ENCODE data around the gene MAGT1. TPM values are rescaled to one million over a fixed set of nuclear protein-coding genes. Genes with fewer than 3 reads are reported as not detected.
"Not testable (repeated sequence)": the region's sequence is repeated elsewhere in the genome, so short reads cannot be mapped to it uniquely, and the experiment has no call there.

The MAGT1 gene
- total RNA-seq (10 to 100 TPM; 44.0 to 45.2 TPM), polyA plus RNA-seq (55.0 TPM)

- H3K9me3 ChIP-seq (ENCODE audit: low read length) = no peaks in the 10 kb centered on the region
- peaks cover 12% of the 10 kb centered on the region for H3K4me1 ChIP-seq (ENCODE audit: insufficient read depth, low read length)
- Mint-ChIP-seq H3K9me3 (no peaks in the 10 kb centered on the region), H3K27ac (peak within 1 kb of the TSS; percentile 97 to 100 (median 99)), H3K4me1 (peaks cover 30 to 42% (median 36%) of the 10 kb centered on the region in 3 donors), H3K36me3 (peaks cover 0 to 17% (median 0%) of the 10 kb centered on the region in 3 donors), H3K4me3 (peak within 1 kb of the TSS; percentile 90 to 98 (median 95)), H3K27me3 (peaks cover 0 to 2% of the 10 kb centered on the region in 2 donors)
- H3K27ac ChIP-seq (ENCODE audit: low read depth, low read length) = peak within 1 kb of the TSS; percentile 89
- H3K4me3 ChIP-seq (ENCODE audit: low read length) = peak within 1 kb of the TSS; percentile 68
- POLR2A ChIA-PET = interaction anchor here (0.6 to 1.7 kb wide), 3 partner anchors 16 to 1722 kb away, joined by 3 to 6 read pairs (median 3); partner anchors contain the start of gene ATP7A
- DNase-seq = peak; percentile 80 to 97 (median 91)
- H3K27me3 ChIP-seq (ENCODE audit: insufficient read depth, low read length, poor library complexity, severe bottlenecking) = no peaks in the 10 kb centered on the region
- CTCF ChIA-PET = interaction anchor here (0.9 to 2.8 kb wide), 3 partner anchors 15 to 130 kb away, joined by 3 to 12 read pairs (median 6); partner anchors contain the start of gene ATP7A
- no peaks in the 10 kb centered on the region for H3K36me3 ChIP-seq (ENCODE audit: insufficient read depth, low read length)
These were observed at the start of gene MAGT1 for GRCh38 chrX:77894921-77895886. Gene MAGT1 (minus strand): TSS chrX:77895435. CDS start chrX:77895410, 25 bp downstream.

- H3K27me3 Mint-ChIP-seq; H3K4me3 Mint-ChIP-seq; H3K9me3 ChIP-seq (ENCODE audit: low read length); H3K36me3 Mint-ChIP-seq; H3K27me3 ChIP-seq (ENCODE audit: insufficient read depth, low read length, poor library complexity, severe bottlenecking); CTCF ChIA-PET; H3K27ac ChIP-seq (ENCODE audit: low read depth, low read length); H3K4me1 ChIP-seq (ENCODE audit: insufficient read depth, low read length); H3K36me3 ChIP-seq (ENCODE audit: insufficient read depth, low read length); POLR2A ChIA-PET; H3K4me3 ChIP-seq (ENCODE audit: low read length); H3K4me1 Mint-ChIP-seq; DNase-seq; H3K9me3 Mint-ChIP-seq; H3K27ac Mint-ChIP-seq: not testable (repeated sequence)
These were observed 49.8 kb upstream of the MAGT1 start for GRCh38 chrX:77945031-77945430.

DNA sequence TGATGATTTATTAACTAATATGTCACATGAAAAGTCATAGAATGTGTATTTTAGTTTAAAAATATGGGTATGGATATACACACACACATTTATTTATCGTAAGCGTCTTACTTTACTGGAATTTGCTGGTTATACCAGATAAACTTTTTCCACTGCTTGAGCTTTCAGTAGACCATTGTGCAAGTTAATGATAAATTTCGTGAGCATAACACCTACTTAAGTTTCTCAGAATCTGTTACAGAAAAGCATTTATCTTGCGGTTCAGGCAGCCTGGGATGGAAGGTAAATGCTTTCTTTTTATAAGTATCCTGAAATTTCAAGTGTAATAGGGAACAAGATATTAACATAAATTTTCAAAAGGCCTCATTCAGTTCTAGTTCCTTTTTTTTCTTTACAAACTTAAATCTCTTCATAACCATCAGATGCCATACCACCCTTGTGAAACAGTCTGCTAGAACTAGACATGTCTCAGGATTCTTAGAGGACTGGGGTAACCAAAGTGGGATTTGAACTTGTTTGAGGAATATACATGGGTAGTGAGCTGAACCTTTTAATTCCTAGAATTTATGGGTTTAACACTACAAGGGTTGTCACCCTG, 42.9 kb upstream of the MAGT1 start:
- Mint-ChIP-seq H3K9me3 (no peaks in the 10 kb centered on the region), H3K27me3 (no peaks in the 10 kb centered on the region), H3K27ac (no peak overlapping the region), H3K4me1 (peaks cover 2 to 13% (median 2%) of the 10 kb centered on the region in 3 donors), H3K36me3 (no peaks in the 10 kb centered on the region), H3K4me3 (no peak overlapping the region)
- Histone ChIP-seq H3K9me3 (ENCODE audit: low read length) (no peaks in the 10 kb centered on the region), H3K4me3 (ENCODE audit: low read length) (no peak overlapping the region), H3K27ac (ENCODE audit: low read depth, low read length) (no peak overlapping the region), H3K36me3 (ENCODE audit: insufficient read depth, low read length) (no peaks in the 10 kb centered on the region), H3K4me1 (ENCODE audit: insufficient read depth, low read length) (no peaks in the 10 kb centered on the region), H3K27me3 (ENCODE audit: insufficient read depth, low read length, poor library complexity, severe bottlenecking) (no peaks in the 10 kb centered on the region)
- CTCF ChIA-PET = no interaction called here
- POLR2A ChIA-PET = no interaction called here
- DNase-seq = no peak

DNA sequence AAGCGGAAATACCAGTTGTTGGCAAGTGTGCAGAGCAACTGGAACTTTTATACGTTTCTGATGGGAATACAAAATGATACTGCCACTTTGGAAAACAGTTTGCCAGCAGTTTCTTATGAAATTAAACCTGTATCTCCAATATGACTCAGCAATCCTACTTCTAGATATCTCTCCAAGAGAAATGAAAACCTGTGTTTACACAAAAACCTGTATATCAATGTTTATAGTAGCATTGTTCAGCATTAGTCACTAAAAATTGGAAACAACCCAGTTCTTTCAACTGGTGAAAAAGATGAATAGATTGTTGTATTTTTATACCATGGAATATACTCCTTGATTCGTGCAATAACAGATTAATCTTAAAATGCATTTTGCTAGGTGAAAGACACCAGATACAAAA, 42.1 kb upstream of the MAGT1 start:
- CTCF ChIA-PET = interaction anchor here (1.2 kb wide), 1 partner anchor 315 kb away, joined by 3 read pairs; no protein-coding TSS in a partner anchor
- H3K36me3 ChIP-seq (ENCODE audit: insufficient read depth, low read length) = no peaks in the 10 kb centered on the region
- no peak for DNase-seq
- Mint-ChIP-seq H3K27ac (no peak overlapping the region), H3K4me1 (peaks cover 0 to 14% (median 1%) of the 10 kb centered on the region in 3 donors), H3K9me3 (no peaks in the 10 kb centered on the region), H3K4me3 (no peak overlapping the region), H3K36me3 (peaks cover 0 to 4% (median 0%) of the 10 kb centered on the region in 3 donors), H3K27me3 (no peaks in the 10 kb centered on the region)
- no peak overlapping the region for H3K27ac ChIP-seq (ENCODE audit: low read depth, low read length)
- no peaks in the 10 kb centered on the region for H3K9me3 ChIP-seq (ENCODE audit: low read length)
- H3K4me3 ChIP-seq (ENCODE audit: low read length) = no peak overlapping the region
- POLR2A ChIA-PET = no interaction called here
- no peaks in the 10 kb centered on the region for H3K27me3 ChIP-seq (ENCODE audit: insufficient read depth, low read length, poor library complexity, severe bottlenecking)
- no peaks in the 10 kb centered on the region for H3K4me1 ChIP-seq (ENCODE audit: insufficient read depth, low read length)

DNA sequence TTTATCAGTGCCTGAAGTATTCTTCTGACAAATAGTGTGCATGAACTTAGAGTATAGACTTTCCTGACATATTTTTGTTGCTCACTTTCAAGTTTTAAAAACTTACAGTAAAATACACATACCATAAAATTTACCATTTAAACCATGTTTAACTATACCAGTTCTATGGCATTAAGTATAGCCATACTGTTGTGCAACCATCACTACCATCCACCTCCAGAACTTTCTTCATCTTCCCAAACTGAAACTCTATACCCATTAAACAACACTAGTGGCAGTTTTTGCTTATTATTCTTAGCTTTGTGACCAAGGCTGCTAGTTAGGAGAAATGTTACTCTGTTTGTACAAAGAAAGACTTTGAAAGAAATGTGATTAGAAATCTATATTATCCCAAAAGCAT, 41.1 kb upstream of the MAGT1 start:
- Mint-ChIP-seq H3K9me3 (no peaks in the 10 kb centered on the region), H3K27me3 (no peaks in the 10 kb centered on the region), H3K27ac (no peak overlapping the region), H3K4me3 (no peak overlapping the region), H3K4me1 (peaks cover 0 to 14% (median 0%) of the 10 kb centered on the region in 3 donors), H3K36me3 (peaks cover 0 to 4% (median 0%) of the 10 kb centered on the region in 3 donors)
- Histone ChIP-seq H3K4me1 (ENCODE audit: insufficient read depth, low read length) (no peaks in the 10 kb centered on the region), H3K27ac (ENCODE audit: low read depth, low read length) (no peak overlapping the region), H3K27me3 (ENCODE audit: insufficient read depth, low read length, poor library complexity, severe bottlenecking) (no peaks in the 10 kb centered on the region), H3K4me3 (ENCODE audit: low read length) (no peak overlapping the region), H3K36me3 (ENCODE audit: insufficient read depth, low read length) (no peaks in the 10 kb centered on the region), H3K9me3 (ENCODE audit: low read length) (no peaks in the 10 kb centered on the region)
- CTCF ChIA-PET = interaction anchor here (1.2 kb wide), 1 partner anchor 315 kb away, joined by 3 read pairs; no protein-coding TSS in a partner anchor
- POLR2A ChIA-PET = no interaction called here
- no peak for DNase-seq

GRCh38 chrX:77935886-77936285, 40.7 kb upstream of the MAGT1 start:
- peaks cover 0 to 14% (median 0%) of the 10 kb centered on the region in 3 donors for H3K4me1 Mint-ChIP-seq
- Histone ChIP-seq H3K4me1 (ENCODE audit: insufficient read depth, low read length) (no peaks in the 10 kb centered on the region), H3K36me3 (ENCODE audit: insufficient read depth, low read length) (no peaks in the 10 kb centered on the region), H3K27me3 (ENCODE audit: insufficient read depth, low read length, poor library complexity, severe bottlenecking) (no peaks in the 10 kb centered on the region), H3K27ac (ENCODE audit: low read depth, low read length) (no peak overlapping the region), H3K4me3 (ENCODE audit: low read length) (no peak overlapping the region), H3K9me3 (ENCODE audit: low read length) (no peaks in the 10 kb centered on the region)
- DNase-seq = no peak
- ChIA-PET POLR2A (no interaction called here), CTCF (interaction anchor here (1.2 kb wide), 1 partner anchor 314 kb away, joined by 3 read pairs; no protein-coding TSS in a partner anchor)
- H3K27ac Mint-ChIP-seq = no peak overlapping the region
- no peak overlapping the region for H3K4me3 Mint-ChIP-seq
- peaks cover 0 to 4% (median 0%) of the 10 kb centered on the region in 3 donors for H3K36me3 Mint-ChIP-seq
- no peaks in the 10 kb centered on the region for H3K27me3 Mint-ChIP-seq
- no peaks in the 10 kb centered on the region for H3K9me3 Mint-ChIP-seq

- no peak overlapping the region for H3K4me3 Mint-ChIP-seq
- H3K27ac Mint-ChIP-seq = no peak overlapping the region
- Histone ChIP-seq H3K27me3 (ENCODE audit: insufficient read depth, low read length, poor library complexity, severe bottlenecking) (no peaks in the 10 kb centered on the region), H3K4me1 (ENCODE audit: insufficient read depth, low read length) (no peaks in the 10 kb centered on the region), H3K36me3 (ENCODE audit: insufficient read depth, low read length) (no peaks in the 10 kb centered on the region), H3K9me3 (ENCODE audit: low read length) (no peaks in the 10 kb centered on the region), H3K27ac (ENCODE audit: low read depth, low read length) (no peak overlapping the region), H3K4me3 (ENCODE audit: low read length) (no peak overlapping the region)
- no peaks in the 10 kb centered on the region for H3K9me3 Mint-ChIP-seq
- POLR2A ChIA-PET = no interaction called here
- no peak for DNase-seq
- CTCF ChIA-PET = no interaction called here
- H3K4me1 Mint-ChIP-seq = peaks cover 2 to 12% (median 4%) of the 10 kb centered on the region in 3 donors
- H3K36me3 Mint-ChIP-seq = peaks cover 0 to 14% (median 0%) of the 10 kb centered on the region in 3 donors
- H3K27me3 Mint-ChIP-seq = peaks cover 0 to 3% of the 10 kb centered on the region in 2 donors
These were observed 35.3 kb upstream of the MAGT1 start for GRCh38 chrX:77930581-77930980.

DNA sequence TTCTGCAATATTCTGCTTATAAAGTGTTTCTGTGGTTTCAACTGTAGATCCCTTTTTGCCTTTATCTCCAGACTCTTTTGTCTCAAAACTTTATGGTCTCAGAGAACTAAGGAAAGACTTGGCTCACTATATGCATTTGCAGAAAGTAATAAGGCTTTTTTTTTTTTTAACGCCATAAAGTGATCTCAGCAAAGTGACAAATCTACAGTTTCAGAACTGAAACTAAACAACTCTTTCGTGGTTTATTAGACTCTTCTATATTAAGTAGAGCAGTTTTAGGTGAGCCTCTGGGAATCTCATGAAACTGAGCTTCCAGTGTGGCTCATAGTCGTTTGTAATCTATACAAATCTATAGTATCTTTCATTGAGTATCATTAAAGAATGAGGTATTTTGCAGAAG, 30.5 kb upstream of the MAGT1 start:
- Mint-ChIP-seq H3K36me3 (peaks cover 0 to 11% (median 3%) of the 10 kb centered on the region in 3 donors), H3K4me3 (peak overlapping the region in 3 of 7 donors; percentile 11 to 32 (median 28)), H3K4me1 (peaks cover 9 to 27% (median 11%) of the 10 kb centered on the region in 3 donors), H3K27me3 (peaks cover 0 to 3% of the 10 kb centered on the region in 2 donors), H3K27ac (peak overlapping the region in 3 of 8 donors; percentile 23 to 63 (median 33)), H3K9me3 (no peaks in the 10 kb centered on the region)
- no peak for DNase-seq
- Histone ChIP-seq H3K36me3 (ENCODE audit: insufficient read depth, low read length) (no peaks in the 10 kb centered on the region), H3K4me1 (ENCODE audit: insufficient read depth, low read length) (no peaks in the 10 kb centered on the region), H3K9me3 (ENCODE audit: low read length) (no peaks in the 10 kb centered on the region), H3K27me3 (ENCODE audit: insufficient read depth, low read length, poor library complexity, severe bottlenecking) (no peaks in the 10 kb centered on the region), H3K27ac (ENCODE audit: low read depth, low read length) (no peak overlapping the region), H3K4me3 (ENCODE audit: low read length) (no peak overlapping the region)
- CTCF ChIA-PET = no interaction called here
- POLR2A ChIA-PET = no interaction called here
